ES-I3 (cell line): ENCODE data around the gene RNFT1.
"Not testable (repeated sequence)": the region's sequence is repeated elsewhere in the genome, so short reads cannot be mapped to it uniquely, and the experiment has no call there.

Source experiments
- H3K36me3 ChIP-seq: 2 replicates; pipeline ENCODE4 v1.6.1; 2013; ENCODE audit warnings: mild to moderate bottlenecking, low read length, control low read depth, moderate library complexity; ENCODE audit not compliant: insufficient read depth
- H3K4me1 ChIP-seq: 2 replicates; pipeline ENCODE4 v1.6.1; 2013; ENCODE audit warnings: mild to moderate bottlenecking, control low read depth, low read length; ENCODE audit not compliant: insufficient read depth
- H3K9ac ChIP-seq: 2 replicates; pipeline ENCODE4 v1.6.1; 2013; ENCODE audit warnings: low read depth, mild to moderate bottlenecking, low read length, moderate library complexity
- H3K9me3 ChIP-seq: 2 replicates; pipeline ENCODE4 v1.6.1; 2013; ENCODE audit warnings: mild to moderate bottlenecking, low read length, moderate library complexity; ENCODE audit not compliant: control insufficient read depth, insufficient read depth

Gene RNFT1

GRCh38 chr17:59950049-59950448 is 14.5 kb downstream of the RNFT1 start:
- H3K9me3 ChIP-seq, result no peaks in the 10 kb centered on the region
- H3K36me3 ChIP-seq, result peaks cover 8% of the 10 kb centered on the region
- no peaks in the 10 kb centered on the region for H3K4me1 ChIP-seq
- H3K9ac ChIP-seq, result no peak overlapping the region

- not testable (repeated sequence) for H3K9me3 ChIP-seq, H3K4me1 ChIP-seq, H3K9ac ChIP-seq, H3K36me3 ChIP-seq
Observed at GRCh38 chr17:59947310-59947709, 17.2 kb downstream of the RNFT1 start.

DNA sequence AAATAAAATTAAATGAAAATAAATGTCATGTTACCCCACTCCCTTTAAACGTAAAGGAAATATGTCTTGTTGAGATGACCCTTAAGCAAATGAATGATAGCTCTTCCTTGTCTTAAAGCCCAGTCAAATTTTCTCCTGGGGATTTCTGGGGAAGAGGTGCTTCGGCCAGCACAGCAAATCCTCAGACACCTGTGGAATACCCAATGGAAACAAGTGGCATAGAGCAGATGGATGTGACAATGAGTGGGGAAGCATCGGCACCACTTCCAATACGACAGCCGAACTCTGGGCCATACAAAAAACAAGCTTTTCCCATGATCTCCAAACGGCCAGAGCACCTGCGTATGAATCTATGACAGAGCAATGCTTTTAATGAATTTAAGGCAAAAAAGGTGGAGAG is 18.1 kb downstream of the RNFT1 start:
- not testable (repeated sequence) for H3K9me3 ChIP-seq, H3K4me1 ChIP-seq, H3K9ac ChIP-seq, H3K36me3 ChIP-seq

GRCh38 chr17:59941131-59941530 is 23.4 kb downstream of the RNFT1 start:
- H3K4me1 ChIP-seq, result no peaks in the 10 kb centered on the region
- peaks cover 16% of the 10 kb centered on the region for H3K36me3 ChIP-seq
- H3K9me3 ChIP-seq, result no peaks in the 10 kb centered on the region
- H3K9ac ChIP-seq, result no peak overlapping the region

GRCh38 chr17:59940697-59941096 is 23.8 kb downstream of the RNFT1 start:
- not testable (repeated sequence) for H3K9me3 ChIP-seq, H3K4me1 ChIP-seq, H3K9ac ChIP-seq
- peaks cover 18% of the 10 kb centered on the region for H3K36me3 ChIP-seq

GRCh38 chr17:59933317-59933716 is 31.2 kb downstream of the RNFT1 start:
- H3K9me3 ChIP-seq, H3K4me1 ChIP-seq, H3K9ac ChIP-seq: not testable (repeated sequence)
- H3K36me3 ChIP-seq, result peaks cover 25% of the 10 kb centered on the region

GRCh38 chr17:59930768-59931167 is 33.8 kb downstream of the RNFT1 start:
- not testable (repeated sequence) for H3K4me1 ChIP-seq, H3K9me3 ChIP-seq, H3K9ac ChIP-seq
- H3K36me3 ChIP-seq, result peaks cover 16% of the 10 kb centered on the region; the same call in 1 of the 2 replicates

- H3K36me3 ChIP-seq, result peaks cover 15% of the 10 kb centered on the region; the same call in 1 of the 2 replicates
- H3K9ac ChIP-seq, H3K9me3 ChIP-seq, H3K4me1 ChIP-seq: not testable (repeated sequence)
Observed at GRCh38 chr17:59930121-59930520, 34.4 kb downstream of the RNFT1 start.

DNA sequence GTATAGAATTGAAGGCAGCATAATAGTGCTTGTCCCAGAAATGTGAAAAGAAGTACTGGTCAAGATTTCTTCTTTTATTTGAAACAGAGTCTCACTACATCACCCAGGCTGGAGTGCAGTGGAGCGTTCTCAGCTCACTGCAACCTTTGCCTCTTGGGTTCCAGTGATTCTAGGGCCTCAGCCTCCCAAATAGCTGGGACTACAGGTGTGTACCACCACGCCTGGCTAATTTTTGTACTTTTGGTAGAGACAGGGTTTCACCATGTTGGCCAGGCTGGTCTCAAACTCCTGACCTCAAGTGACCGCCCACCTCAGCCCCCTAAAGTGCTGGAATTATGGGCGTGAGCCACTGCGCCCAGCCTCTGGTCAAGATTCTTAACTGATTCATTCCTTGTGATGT is 43.9 kb downstream of the RNFT1 start:
- H3K9ac ChIP-seq, H3K4me1 ChIP-seq, H3K9me3 ChIP-seq, H3K36me3 ChIP-seq: not testable (repeated sequence)

GRCh38 chr17:59916446-59916845 is 48.1 kb downstream of the RNFT1 start:
- H3K9ac ChIP-seq, result no peak overlapping the region
- H3K4me1 ChIP-seq, result no peaks in the 10 kb centered on the region
- no peaks in the 10 kb centered on the region for H3K9me3 ChIP-seq
- H3K36me3 ChIP-seq, result peaks cover 10% of the 10 kb centered on the region

GRCh38 chr17:59914274-59914854 is 50.2 kb downstream of the RNFT1 start:
- Histone ChIP-seq H3K36me3 (peaks cover 10% of the 10 kb centered on the region), H3K9ac (no peak overlapping the region), H3K4me1 (no peaks in the 10 kb centered on the region), H3K9me3 (no peaks in the 10 kb centered on the region)

- Histone ChIP-seq H3K36me3 (no peaks in the 10 kb centered on the region), H3K4me1 (no peaks in the 10 kb centered on the region), H3K9me3 (no peaks in the 10 kb centered on the region), H3K9ac (no peak overlapping the region)
Observed at GRCh38 chr17:59907467-59907866, 57.1 kb downstream of the RNFT1 start.

DNA sequence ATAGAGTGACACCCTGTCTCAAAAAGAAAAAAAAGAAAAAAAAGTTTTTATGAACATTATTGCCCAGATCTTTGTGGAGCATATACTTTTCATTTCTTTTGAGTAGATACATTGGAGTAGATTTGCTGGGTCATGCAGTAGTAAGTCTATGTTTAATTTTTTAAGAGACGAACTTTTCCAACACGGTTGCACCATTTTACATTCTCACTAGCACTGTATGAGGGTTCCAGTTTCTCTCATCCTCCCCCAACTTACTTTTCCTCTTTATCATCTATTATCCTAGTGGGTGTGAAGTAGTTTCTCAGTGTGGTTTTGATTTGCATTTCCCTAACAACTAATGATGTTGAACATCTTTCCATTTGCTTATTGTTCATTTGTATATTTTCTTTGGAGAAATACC is 61.1 kb downstream of the RNFT1 start:
- Histone ChIP-seq H3K36me3 (no peaks in the 10 kb centered on the region), H3K9me3 (no peaks in the 10 kb centered on the region), H3K9ac (no peak overlapping the region), H3K4me1 (no peaks in the 10 kb centered on the region)
